NCI-H748 treated with DMSO at 0.1 percent for 48 hours (cell line): Measurements from ENCODE around the gene SYNE1.

Source experiments
- DNase-seq: peaks from one replicate; lab custom pipeline; 2025; lab: John Stamatoyannopoulos, UW

The SYNE1 gene

DNA sequence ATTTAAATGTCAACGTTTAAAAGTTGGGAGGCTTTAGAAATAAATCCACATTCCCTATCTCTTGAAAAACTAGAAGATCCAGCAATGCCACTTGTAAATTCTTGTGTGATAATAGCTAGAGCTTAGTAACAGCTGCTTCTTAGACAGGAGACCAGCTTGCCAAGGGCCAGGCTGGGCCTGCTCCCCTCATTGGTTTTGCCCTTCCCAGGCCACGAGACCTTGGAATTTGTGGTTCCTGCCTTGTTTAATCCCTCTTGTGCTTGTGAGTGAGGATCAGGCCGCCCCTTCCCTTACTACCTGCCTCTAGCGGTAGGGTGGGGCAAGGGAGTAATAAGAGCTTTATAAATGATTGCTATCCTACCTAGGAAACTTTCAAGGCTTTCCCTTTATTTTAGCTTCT, 363.5 kb downstream of the SYNE1 start:
- no peak for DNase-seq

DNA sequence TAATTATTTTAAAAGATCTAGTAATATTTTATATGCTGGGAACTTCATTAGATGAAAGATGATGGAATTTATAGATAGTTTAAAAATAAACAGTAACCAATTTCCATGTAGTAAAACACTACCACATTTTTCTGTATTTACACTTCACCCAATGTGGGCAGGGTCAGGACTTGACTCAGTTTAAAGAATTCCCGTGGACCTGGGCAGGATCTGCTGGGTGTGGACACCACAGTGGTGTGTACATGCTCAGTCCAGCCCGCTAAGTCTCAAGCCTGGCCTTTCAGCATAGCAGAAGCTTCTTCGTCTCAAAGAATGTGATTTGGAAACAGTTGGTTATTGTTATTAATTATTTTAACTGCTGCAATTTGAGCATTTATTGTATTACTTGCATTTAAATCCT, 364.2 kb downstream of the SYNE1 start:
- DNase-seq: no peak

DNA sequence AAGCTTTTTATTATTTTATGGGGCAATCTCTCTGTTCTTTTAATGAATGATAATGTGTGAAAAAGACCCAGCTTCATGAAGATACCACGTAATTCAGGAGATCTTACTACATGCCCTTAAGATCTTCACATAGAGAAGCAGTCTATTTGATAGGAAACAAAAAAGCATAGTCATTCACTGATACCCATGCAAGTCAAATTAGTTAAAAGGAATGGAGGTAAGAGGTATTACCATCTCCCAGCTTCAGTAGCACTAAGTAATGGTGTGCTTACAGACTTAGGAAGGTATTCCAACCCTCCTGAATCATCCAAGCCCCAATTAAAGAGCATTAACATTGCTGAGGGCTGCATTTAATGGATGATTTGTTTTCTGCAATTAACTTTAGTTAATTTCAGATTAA, 364.7 kb downstream of the SYNE1 start:
- no peak for DNase-seq

- no peak for DNase-seq
Measured at GRCh38 chr6:152271776-152272464, 365.2 kb downstream of the SYNE1 start.

GRCh38 chr6:152270301-152270925, 366.7 kb downstream of the SYNE1 start:
- DNase-seq: no peak

- DNase-seq: no peak
Measured at GRCh38 chr6:152268846-152269442, 368.2 kb downstream of the SYNE1 start.

DNA sequence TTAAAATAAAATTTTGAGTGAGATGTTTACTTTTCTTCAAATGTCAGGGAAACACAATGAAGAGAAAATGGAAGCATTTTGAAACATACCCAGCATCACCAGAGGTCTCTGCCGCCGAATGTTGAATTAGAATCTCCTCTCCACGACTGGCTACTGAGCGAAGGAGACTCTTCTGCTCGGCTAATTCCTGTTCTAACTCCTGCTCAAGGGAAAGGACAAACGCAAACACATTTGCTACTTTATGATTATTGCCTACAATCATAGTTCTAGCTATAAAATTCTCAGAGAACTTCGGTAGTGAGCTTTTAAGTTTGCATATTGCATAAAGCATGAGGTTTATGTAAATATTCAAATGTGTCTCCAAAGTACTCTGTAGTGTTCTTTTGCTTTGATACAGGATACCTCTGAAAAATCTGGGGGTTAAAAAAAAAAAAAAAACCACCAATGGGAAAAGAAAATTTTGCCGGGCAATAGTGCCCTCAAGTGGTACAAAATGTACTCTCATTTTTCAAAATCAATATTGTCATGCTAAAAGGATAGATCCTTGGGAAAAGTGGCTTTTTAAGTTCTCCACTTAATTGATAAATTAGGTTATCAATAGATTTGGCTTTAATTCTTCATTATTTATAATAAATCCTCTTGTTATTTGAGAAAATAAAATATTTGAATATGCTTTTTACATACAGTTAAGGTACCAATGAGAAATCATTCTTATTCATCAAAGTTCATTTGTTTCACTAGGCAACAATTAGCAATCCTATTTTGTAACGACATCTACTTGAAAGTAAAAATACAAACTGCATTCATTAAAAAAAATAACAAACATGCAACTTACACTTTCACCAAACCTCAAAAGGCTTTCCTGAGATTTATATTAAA, 369.0 kb downstream of the SYNE1 start:
- no peak for DNase-seq

DNA sequence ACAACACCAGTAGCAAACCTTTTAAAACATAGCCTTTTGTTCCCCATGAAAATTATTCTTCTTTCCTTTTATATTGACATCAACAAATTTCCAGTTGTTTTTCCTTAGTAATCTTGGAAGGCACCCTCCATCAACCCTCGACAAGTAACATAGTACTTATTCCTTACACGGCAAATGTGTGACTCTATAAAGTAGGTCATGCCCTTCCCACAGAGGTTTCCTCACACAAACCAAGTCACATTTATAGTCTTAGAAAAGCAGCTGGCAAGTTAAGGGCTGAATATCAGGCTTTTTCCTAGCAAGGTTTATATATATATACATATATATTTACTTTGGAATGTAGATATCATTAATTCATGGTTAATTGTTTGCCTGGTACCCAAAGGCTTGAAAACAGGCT, 371.5 kb downstream of the SYNE1 start:
- DNase-seq: no peak

GRCh38 chr6:152263582-152263981, 373.6 kb downstream of the SYNE1 start:
- no peak for DNase-seq

DNA sequence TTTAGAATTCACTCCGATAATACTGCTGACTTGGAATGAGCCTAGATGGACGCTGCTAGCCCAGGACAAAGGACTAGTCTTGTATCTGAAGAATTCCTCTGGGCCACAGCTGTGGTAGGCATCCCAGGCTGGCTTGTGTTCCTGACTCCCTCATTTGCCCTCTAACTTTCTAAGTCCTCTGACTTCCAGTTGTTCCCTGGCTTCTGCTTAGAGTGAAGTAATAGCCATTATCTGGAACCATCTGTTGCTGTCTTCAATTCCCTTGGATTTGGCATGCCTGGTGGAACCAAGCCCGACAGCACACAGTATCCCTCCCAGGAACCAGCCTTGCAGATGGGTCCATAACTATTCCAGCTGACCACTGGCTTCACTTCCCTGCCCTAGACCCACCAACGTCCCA, 376.0 kb downstream of the SYNE1 start:
- DNase-seq: no peak

DNA sequence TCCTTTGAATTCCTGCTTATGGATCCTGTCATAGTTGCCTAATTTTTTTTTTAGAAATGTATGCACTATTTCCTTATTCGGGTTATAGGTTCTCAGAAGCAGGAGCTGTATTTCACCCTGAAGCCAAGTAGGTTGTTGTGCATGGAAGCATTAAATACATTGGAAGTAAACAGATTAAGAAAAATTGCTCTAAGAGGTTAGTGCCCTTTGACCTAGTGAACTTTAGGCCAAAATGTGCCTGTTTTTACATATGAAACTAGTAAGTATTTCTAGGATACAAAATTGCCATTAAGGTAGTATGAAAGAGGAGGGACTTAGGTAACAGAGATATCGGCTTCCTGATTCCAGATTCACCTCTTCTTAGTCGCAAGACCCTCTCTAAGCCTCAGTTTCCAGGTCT, 377.9 kb downstream of the SYNE1 start:
- DNase-seq: no peak

DNA sequence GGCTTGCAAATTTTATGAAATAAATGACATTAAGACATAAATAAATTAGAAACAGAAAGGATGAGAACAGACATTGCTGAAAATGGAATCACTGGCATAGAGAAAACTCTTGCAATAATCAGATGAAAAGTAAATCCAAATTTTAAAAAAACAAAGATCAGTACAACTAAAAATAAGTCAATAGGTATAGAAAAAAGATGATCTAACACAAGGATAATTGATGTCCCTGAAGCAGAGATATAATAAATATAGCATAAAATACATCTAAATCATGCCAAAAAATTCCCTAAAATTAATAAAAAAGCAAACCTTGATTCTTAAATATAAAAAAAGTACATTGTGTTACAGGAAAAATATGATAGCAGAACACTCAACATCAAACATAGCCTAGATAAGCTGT, 379.6 kb downstream of the SYNE1 start:
- no peak for DNase-seq

DNA sequence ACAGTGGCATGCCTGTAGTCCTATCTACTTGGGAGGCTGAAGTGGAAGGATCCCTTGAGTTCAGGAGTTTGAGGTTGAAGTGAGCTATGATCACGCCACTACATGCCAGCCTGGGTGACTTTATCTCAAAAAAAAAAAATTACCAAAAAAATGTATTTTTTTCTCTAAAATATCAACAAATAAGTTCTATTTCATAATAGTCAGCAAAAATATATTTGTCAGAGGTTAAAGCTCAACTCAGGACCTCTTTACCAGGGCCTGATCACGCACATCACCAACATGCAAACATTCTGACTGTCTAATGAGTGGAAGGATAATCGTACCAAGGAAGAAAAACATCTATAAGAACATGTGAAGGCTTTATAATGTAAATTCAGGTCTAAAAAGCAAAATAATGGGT, 387.0 kb downstream of the SYNE1 start:
- no peak for DNase-seq

- no peak for DNase-seq
Measured at GRCh38 chr6:152248980-152249379, 388.2 kb downstream of the SYNE1 start.

DNA sequence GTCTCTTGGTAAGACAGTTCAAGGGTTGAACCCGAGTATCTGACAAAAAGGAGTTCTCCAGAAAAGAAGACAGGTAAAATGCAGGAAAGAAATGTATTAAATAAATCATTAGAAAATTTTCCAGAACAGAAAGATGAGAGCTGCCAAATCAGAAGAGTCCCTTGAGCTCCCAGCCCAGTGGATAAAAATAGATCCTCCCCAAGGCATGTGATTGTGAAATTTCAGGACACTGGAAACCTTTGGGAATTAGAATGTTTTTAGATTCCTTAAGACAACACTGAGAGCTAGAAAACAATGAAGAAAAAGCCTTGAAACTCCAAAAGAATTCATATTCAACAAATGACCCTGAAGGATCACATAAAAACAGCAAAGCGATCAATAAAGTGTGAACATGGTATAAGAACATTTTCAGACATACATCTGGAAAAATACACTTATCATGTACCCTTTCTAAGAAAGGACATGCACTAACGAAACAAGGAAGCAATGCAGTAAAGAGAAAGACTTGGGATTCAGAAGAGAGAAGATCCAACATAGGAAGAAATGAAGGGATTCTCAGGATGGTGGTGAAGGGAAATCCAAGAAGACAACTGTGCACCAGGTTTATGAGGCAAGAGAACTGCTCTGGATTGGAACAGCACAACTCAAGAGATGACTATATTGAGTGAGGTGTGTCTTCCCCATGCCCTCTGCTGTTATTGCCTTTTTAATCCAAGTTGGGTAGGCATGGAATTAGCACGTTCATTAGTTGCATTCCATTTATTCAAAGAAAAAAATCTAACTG, 390.4 kb downstream of the SYNE1 start:
- no peak for DNase-seq

DNA sequence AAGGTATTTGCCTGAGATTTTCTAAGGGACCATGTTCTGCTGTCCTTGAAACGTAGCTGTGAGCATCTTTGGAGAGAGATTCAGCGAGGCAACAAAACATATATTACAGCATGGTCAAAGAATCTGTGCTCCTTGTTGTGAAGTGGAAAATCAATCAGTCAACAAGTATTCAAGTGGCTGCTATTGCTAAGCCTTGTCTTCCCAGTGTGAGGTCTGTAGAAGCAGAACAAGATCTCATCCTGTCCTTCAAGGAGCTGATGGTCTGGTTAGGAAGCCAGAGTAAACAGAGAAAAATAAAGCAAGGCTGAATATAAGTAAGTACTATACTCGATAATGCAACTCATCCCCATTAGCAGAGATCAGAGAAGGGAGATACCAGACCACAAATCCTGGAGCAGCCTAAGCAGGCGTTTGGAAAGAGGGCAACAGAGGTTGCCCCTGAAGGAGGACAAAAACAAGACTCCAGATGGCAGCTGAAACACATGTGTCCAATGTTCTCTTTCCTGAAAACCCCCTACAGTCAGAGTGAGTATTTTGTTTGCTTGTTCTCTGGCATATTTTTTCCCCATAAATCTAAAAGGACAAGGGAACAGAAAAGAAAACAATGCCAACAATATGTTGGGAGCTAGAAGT, 392.0 kb downstream of the SYNE1 start:
- no peak for DNase-seq

- no peak for DNase-seq
Measured at GRCh38 chr6:152241013-152241766, 396.0 kb downstream of the SYNE1 start.

DNA sequence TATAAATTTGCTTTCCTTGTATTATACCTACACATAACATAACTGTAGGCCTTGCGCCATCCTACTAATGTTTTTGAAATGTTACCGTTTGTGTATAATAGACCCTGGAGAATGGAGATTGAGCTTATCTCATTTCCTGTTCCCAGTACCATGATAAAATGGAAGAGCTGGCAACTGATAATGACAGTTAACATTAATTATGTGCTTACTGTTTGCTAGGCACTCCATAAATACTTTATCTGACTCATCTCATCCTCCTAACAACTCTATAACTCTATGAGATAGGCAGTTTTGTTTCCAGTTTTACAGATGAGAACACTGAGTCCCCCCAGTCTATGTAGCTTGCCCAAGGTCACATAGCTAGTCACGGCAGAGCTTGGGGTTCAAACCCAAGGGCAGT, 396.7 kb downstream of the SYNE1 start:
- no peak for DNase-seq

DNA sequence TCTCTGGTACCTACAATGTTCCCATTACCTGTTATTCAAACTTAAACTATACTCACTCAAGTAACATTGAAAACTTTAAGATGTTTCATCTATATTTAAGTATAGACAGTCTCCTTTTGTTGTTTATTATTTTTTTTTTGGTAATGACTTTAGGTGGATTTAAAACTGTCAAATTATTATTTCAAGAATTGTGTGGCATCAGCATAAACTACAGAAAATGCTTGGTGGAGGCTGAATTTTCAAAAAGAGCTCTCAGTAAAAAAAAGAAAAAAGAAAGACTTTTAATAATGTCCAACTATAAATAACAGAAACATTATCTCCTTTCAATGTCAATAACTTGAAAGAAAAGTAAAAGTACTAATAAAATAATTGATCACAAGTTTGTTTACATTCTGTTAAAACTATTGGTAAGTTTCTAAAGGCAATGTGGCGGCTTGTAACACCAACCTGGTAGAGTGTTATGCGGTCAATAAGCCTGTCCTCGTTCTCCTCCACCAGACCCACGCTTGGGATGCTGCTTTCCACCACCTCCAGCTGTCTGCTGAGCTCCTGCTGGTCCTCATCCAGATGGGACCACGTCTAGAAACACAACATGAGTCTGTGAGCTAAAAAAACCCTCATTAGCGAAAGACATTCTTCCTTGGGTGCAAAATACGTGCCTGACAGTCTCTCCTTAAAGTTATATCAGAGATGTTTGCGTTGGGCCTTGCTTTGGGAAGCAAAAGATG, 400.6 kb downstream of the SYNE1 start:
- DNase-seq: no peak
